ENCODE data around the gene CAPN15. TPM values are rescaled to one million over a fixed set of nuclear protein-coding genes. Genes with fewer than 3 reads are reported as not detected.

The CAPN15 gene
- total RNA-seq, 1 donor from 2014 or later, result 60.3 TPM

- no peak for TF ChIP-seq CTCF (conservative IDR thresholded peaks at IDR 0.05)
- Mint-ChIP-seq H3K36me3 (ENCODE audit: low read depth) (no peaks in the 10 kb centered on the region), H3K9me3 (no peaks in the 10 kb centered on the region), H3K4me1 (peaks cover 4% of the 10 kb centered on the region), H3K4me3 (no peak overlapping the region), H3K27me3 (ENCODE audit: low read depth) (peaks cover 43% of the 10 kb centered on the region), H3K27ac (ENCODE audit: unreplicated experiment) (no peak overlapping the region)
- DNase-seq (ENCODE audit: low read depth, low spot score), result no peak
Measured at GRCh38 chr16:561413-561794, 33.9 kb downstream of the CAPN15 start.

GRCh38 chr16:561957-562938, 34.7 kb downstream of the CAPN15 start:
- no peaks in the 10 kb centered on the region for H3K9me3 Mint-ChIP-seq
- no peak for TF ChIP-seq CTCF (conservative IDR thresholded peaks at IDR 0.05)
- peaks cover 8% of the 10 kb centered on the region for H3K4me1 Mint-ChIP-seq
- no peak overlapping the region for H3K27ac Mint-ChIP-seq (ENCODE audit: unreplicated experiment)
- no peak for DNase-seq (ENCODE audit: low read depth, low spot score)
- peak overlapping the region; percentile 27 for H3K4me3 Mint-ChIP-seq
- no peaks in the 10 kb centered on the region for H3K36me3 Mint-ChIP-seq (ENCODE audit: low read depth)
- H3K27me3 Mint-ChIP-seq (ENCODE audit: low read depth), result peaks cover 42% of the 10 kb centered on the region

- peak overlapping the region; percentile 27 for H3K4me3 Mint-ChIP-seq
Measured at GRCh38 chr16:563072-563644, 35.6 kb downstream of the CAPN15 start.

GRCh38 chr16:564690-565418, 37.3 kb downstream of the CAPN15 start:
- no peak for TF ChIP-seq CTCF (conservative IDR thresholded peaks at IDR 0.05)
- H3K36me3 Mint-ChIP-seq (ENCODE audit: low read depth), result no peaks in the 10 kb centered on the region
- no peak overlapping the region for H3K4me3 Mint-ChIP-seq
- H3K9me3 Mint-ChIP-seq, result no peaks in the 10 kb centered on the region
- H3K27ac Mint-ChIP-seq (ENCODE audit: unreplicated experiment), result no peak overlapping the region
- peaks cover 23% of the 10 kb centered on the region for H3K27me3 Mint-ChIP-seq (ENCODE audit: low read depth)
- DNase-seq (ENCODE audit: low read depth, low spot score), result no peak
- H3K4me1 Mint-ChIP-seq, result peaks cover 12% of the 10 kb centered on the region

More at GRCh38 chr16:563072-563644, 35.6 kb downstream of the CAPN15 start:
- no peak for DNase-seq (ENCODE audit: low read depth, low spot score)
- Mint-ChIP-seq H3K36me3 (ENCODE audit: low read depth) (no peaks in the 10 kb centered on the region), H3K4me1 (peaks cover 8% of the 10 kb centered on the region), H3K27ac (ENCODE audit: unreplicated experiment) (no peak overlapping the region), H3K9me3 (no peaks in the 10 kb centered on the region), H3K27me3 (ENCODE audit: low read depth) (peaks cover 36% of the 10 kb centered on the region)
- TF ChIP-seq CTCF (conservative IDR thresholded peaks at IDR 0.05), result no peak

Data from neural crest cell (in vitro differentiated cells).